Measurements from ENCODE around the gene ORM1. TPM values are rescaled to one million over a fixed set of nuclear protein-coding genes. Genes with fewer than 3 reads are reported as not detected.

ORM1 gene
- total and polyA plus RNA-seq, 2 donors = 3.1 to 3.4 TPM

- no peak overlapping the region for H3K27ac ChIP-seq (ENCODE audit: low read depth in 1 of 2, low read length in 1 of 2)
- 96% methylated on average over 11 of the region's 11 CpGs for WGBS
- peaks cover 0 to 3% of the 10 kb centered on the region in 2 donors for H3K4me1 ChIP-seq (ENCODE audit: control insufficient read depth in 2 of 2, insufficient read depth in 2 of 2, low read length in 2 of 2)
- H3K27me3 ChIP-seq (ENCODE audit: control insufficient read depth in 2 of 2, insufficient read depth in 1 of 2, low read length in 1 of 2) = peaks cover 0 to 2% of the 10 kb centered on the region in 2 donors
- H3K4me3 ChIP-seq (ENCODE audit: low read length in 2 of 2) = no peak overlapping the region
- no peaks in the 10 kb centered on the region for H3K9me3 ChIP-seq (ENCODE audit: control insufficient read depth in 2 of 2, insufficient read depth in 1 of 2, low read length in 1 of 2)
- no peaks in the 10 kb centered on the region for H3K36me3 ChIP-seq (ENCODE audit: control insufficient read depth in 2 of 2, insufficient read depth in 2 of 2, low read length in 1 of 2)
- DNase-seq (ENCODE audit: low read depth in 6 of 9, low spot score in 9 of 9) = no peak
These were observed 30.9 kb upstream of the ORM1 start for GRCh38 chr9:114291886-114292590.

DNA sequence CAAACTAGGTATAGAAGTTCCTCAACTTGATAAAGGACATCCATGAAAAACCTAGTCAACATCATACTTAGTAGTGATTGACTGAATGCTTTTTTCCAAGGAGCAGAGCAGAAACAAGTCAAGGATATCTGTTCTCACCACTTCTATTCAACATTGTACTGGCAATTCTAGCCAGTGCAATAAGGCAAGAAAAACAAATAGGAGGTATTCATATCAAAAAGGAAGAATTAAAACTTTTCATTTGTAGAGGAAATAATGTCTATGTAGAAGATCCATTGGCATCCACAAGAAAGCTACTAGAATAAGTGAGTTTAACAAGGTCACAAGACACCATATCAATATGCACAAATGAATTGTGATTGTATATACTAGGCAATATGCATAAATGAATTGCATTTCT lies 28.2 kb upstream of the ORM1 start:
- no peaks in the 10 kb centered on the region for H3K36me3 ChIP-seq (ENCODE audit: control insufficient read depth in 2 of 2, insufficient read depth in 2 of 2, low read length in 1 of 2)
- peaks cover 0 to 2% of the 10 kb centered on the region in 2 donors for H3K27me3 ChIP-seq (ENCODE audit: control insufficient read depth in 2 of 2, insufficient read depth in 1 of 2, low read length in 1 of 2)
- DNase-seq (ENCODE audit: low read depth in 6 of 9, low spot score in 9 of 9) = no peak
- no peak overlapping the region for H3K27ac ChIP-seq (ENCODE audit: low read depth in 1 of 2, low read length in 1 of 2)
- no peak overlapping the region for H3K4me3 ChIP-seq (ENCODE audit: low read length in 2 of 2)
- no peaks in the 10 kb centered on the region for H3K4me1 ChIP-seq (ENCODE audit: control insufficient read depth in 2 of 2, insufficient read depth in 2 of 2, low read length in 2 of 2)
- no peaks in the 10 kb centered on the region for H3K9me3 ChIP-seq (ENCODE audit: control insufficient read depth in 2 of 2, insufficient read depth in 1 of 2, low read length in 1 of 2)

- DNase-seq (ENCODE audit: low read depth in 6 of 9, low spot score in 9 of 9) = no peak
These were observed 26.6 kb upstream of the ORM1 start for GRCh38 chr9:114296338-114296737.

GRCh38 chr9:114299286-114300152 lies 23.4 kb upstream of the ORM1 start:
- DNase-seq (ENCODE audit: low read depth in 6 of 9, low spot score in 9 of 9) = no peak
- Histone ChIP-seq H3K9me3 (ENCODE audit: control insufficient read depth in 2 of 2, insufficient read depth in 1 of 2, low read length in 1 of 2) (no peaks in the 10 kb centered on the region), H3K36me3 (ENCODE audit: control insufficient read depth in 2 of 2, insufficient read depth in 2 of 2, low read length in 1 of 2) (no peaks in the 10 kb centered on the region), H3K4me3 (ENCODE audit: low read length in 2 of 2) (no peak overlapping the region), H3K4me1 (ENCODE audit: control insufficient read depth in 2 of 2, insufficient read depth in 2 of 2, low read length in 2 of 2) (no peaks in the 10 kb centered on the region), H3K27ac (ENCODE audit: low read depth in 1 of 2, low read length in 1 of 2) (no peak overlapping the region), H3K27me3 (ENCODE audit: control insufficient read depth in 2 of 2, insufficient read depth in 1 of 2, low read length in 1 of 2) (no peaks in the 10 kb centered on the region)
- 96% methylated on average over 15 of the region's 15 CpGs for WGBS

More at GRCh38 chr9:114296338-114296737, 26.6 kb upstream of the ORM1 start:
- H3K36me3 ChIP-seq (ENCODE audit: control insufficient read depth in 2 of 2, insufficient read depth in 2 of 2, low read length in 1 of 2) = no peaks in the 10 kb centered on the region
- WGBS = 99% methylated on average over 1 of the region's 1 CpG
- H3K9me3 ChIP-seq (ENCODE audit: control insufficient read depth in 2 of 2, insufficient read depth in 1 of 2, low read length in 1 of 2) = no peaks in the 10 kb centered on the region
- peaks cover 0 to 2% of the 10 kb centered on the region in 2 donors for H3K27me3 ChIP-seq (ENCODE audit: control insufficient read depth in 2 of 2, insufficient read depth in 1 of 2, low read length in 1 of 2)
- H3K4me1 ChIP-seq (ENCODE audit: control insufficient read depth in 2 of 2, insufficient read depth in 2 of 2, low read length in 2 of 2) = no peaks in the 10 kb centered on the region
- H3K27ac ChIP-seq (ENCODE audit: low read depth in 1 of 2, low read length in 1 of 2) = no peak overlapping the region
- no peak overlapping the region for H3K4me3 ChIP-seq (ENCODE audit: low read length in 2 of 2)

DNA sequence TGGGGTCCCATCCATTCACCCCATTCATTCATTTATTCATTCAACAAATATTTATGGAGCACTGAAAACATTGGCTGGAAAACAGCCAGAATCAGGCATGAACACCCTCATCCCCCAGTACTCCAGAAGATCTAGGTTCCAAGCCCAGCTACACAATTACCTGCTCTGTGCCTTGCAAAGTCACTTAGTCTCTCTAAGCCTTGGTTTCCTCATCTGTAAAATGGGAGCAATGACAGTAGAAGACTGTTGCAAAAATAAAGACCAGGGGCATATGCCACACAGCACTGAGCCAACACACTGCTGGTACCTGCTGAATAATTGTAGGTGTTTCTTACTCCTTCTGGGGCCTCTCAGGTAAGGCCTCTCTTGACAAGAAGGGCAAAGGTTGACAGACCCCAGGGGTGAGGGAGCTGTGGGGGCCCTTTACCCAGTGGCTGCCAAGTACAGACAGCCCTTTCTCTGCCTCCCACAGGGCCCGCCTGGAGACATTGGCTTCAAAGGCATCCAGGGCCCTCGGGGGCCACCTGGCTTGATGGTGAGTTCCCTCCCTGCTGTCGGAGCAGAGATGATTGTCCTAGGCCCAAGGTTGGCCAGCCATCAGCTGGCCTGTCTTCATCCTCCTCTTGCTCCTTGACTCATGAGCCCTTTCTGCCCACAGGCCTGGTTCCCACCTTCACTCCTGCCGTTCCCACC lies 22.6 kb upstream of the ORM1 start:
- Histone ChIP-seq H3K27ac (ENCODE audit: low read depth in 1 of 2, low read length in 1 of 2) (no peak overlapping the region), H3K36me3 (ENCODE audit: control insufficient read depth in 2 of 2, insufficient read depth in 2 of 2, low read length in 1 of 2) (no peaks in the 10 kb centered on the region), H3K9me3 (ENCODE audit: control insufficient read depth in 2 of 2, insufficient read depth in 1 of 2, low read length in 1 of 2) (no peaks in the 10 kb centered on the region), H3K4me1 (ENCODE audit: control insufficient read depth in 2 of 2, insufficient read depth in 2 of 2, low read length in 2 of 2) (no peaks in the 10 kb centered on the region), H3K4me3 (ENCODE audit: low read length in 2 of 2) (no peak overlapping the region), H3K27me3 (ENCODE audit: control insufficient read depth in 2 of 2, insufficient read depth in 1 of 2, low read length in 1 of 2) (no peaks in the 10 kb centered on the region)
- no peak for DNase-seq (ENCODE audit: low read depth in 6 of 9, low spot score in 9 of 9)
- WGBS = 98% methylated on average over 4 of the region's 4 CpGs

DNA sequence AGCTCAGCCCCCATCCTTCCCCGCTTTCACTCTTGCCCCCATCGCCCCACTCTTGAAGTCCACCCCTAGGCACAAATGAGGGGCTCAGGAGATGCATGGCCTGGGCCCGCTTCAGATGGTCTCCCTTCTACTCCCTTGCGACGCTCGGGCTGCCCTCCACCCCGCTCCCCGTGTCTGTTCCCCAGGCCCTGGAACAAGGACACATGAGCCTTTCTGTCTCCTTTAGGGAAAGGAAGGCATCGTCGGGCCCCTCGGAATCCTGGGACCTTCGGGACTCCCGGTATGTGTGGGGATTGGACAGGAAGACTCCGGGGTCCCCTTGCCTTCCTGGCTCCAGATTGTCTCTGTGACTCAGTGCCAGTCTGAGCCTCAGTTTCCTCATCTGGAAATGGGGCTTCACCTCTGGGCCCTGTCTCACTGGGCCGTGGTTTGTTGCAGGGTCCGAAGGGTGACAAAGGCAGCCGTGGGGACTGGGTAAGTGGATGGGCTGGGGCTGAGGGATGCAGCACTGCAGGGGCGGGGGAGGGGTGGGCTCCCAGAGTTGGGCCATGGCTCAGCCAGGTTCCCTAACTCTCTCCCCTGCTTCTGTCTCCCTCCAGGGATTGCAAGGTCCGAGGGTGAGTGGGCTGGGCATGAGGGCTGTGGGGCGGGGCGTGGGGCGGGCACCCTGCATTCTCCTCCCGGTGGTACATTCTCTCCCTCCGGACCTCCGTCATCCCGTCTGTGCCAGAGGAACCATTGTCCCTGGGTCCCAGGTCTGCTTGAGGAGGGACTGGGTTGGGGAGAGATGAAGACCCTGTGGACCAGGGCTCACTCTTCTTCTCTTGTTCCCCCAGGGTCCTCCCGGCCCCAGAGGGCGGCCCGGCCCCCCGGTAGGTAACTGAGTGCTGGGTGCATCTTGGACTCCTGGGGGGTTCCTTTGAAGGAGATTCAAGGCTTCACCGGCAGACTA lies 21.8 kb upstream of the ORM1 start:
- no peaks in the 10 kb centered on the region for H3K9me3 ChIP-seq (ENCODE audit: control insufficient read depth in 2 of 2, insufficient read depth in 1 of 2, low read length in 1 of 2)
- no peaks in the 10 kb centered on the region for H3K36me3 ChIP-seq (ENCODE audit: control insufficient read depth in 2 of 2, insufficient read depth in 2 of 2, low read length in 1 of 2)
- H3K27me3 ChIP-seq (ENCODE audit: control insufficient read depth in 2 of 2, insufficient read depth in 1 of 2, low read length in 1 of 2) = no peaks in the 10 kb centered on the region
- DNase-seq (ENCODE audit: low read depth in 6 of 9, low spot score in 9 of 9) = no peak
- H3K4me3 ChIP-seq (ENCODE audit: low read length in 2 of 2) = no peak overlapping the region
- WGBS = 97% methylated on average over 31 of the region's 31 CpGs
- H3K4me1 ChIP-seq (ENCODE audit: control insufficient read depth in 2 of 2, insufficient read depth in 2 of 2, low read length in 2 of 2) = no peaks in the 10 kb centered on the region
- H3K27ac ChIP-seq (ENCODE audit: low read depth in 1 of 2, low read length in 1 of 2) = no peak overlapping the region

DNA sequence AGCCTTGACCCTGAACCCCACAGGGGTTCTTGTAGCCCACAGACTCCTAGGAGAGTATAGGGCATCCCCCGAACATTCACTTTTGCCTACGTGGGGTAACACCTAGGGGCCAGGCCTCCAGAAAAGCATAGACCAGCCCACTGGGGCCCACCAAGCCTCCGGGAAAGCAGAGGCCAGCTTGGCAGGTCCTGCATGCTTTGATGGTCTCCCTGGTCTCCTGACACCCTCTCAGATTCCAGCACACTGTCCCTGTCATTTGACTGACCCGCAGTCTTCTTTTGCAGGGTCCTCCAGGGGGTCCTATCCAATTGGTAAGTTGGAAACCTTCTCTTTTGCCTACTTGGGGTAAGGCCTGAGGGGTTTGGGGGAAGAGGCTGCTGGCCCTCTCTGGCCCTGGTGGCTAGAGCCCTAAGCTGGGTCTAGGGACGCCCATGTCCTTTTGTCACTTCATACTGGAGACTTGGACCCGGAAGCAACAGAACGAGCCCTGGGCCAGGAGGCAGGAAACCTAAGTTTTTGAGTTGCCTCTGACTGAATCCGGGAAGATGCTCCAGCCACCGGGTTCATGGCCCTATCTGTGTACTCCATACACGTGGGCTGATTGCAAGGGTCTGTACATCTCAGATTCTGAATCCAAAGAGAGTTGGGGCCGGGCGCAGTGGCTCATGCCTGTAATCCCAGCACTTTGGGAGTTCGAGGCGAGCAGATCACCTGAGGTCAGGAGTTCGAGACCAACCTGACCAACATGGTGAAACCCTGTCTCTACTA lies 20.9 kb upstream of the ORM1 start:
- WGBS = 88% methylated on average over 15 of the region's 15 CpGs
- Histone ChIP-seq H3K9me3 (ENCODE audit: control insufficient read depth in 2 of 2, insufficient read depth in 1 of 2, low read length in 1 of 2) (no peaks in the 10 kb centered on the region), H3K4me3 (ENCODE audit: low read length in 2 of 2) (no peak overlapping the region), H3K27me3 (ENCODE audit: control insufficient read depth in 2 of 2, insufficient read depth in 1 of 2, low read length in 1 of 2) (no peaks in the 10 kb centered on the region), H3K36me3 (ENCODE audit: control insufficient read depth in 2 of 2, insufficient read depth in 2 of 2, low read length in 1 of 2) (no peaks in the 10 kb centered on the region), H3K4me1 (ENCODE audit: control insufficient read depth in 2 of 2, insufficient read depth in 2 of 2, low read length in 2 of 2) (no peaks in the 10 kb centered on the region), H3K27ac (ENCODE audit: low read depth in 1 of 2, low read length in 1 of 2) (no peak overlapping the region)
- DNase-seq (ENCODE audit: low read depth in 6 of 9, low spot score in 9 of 9) = no peak

GRCh38 chr9:114302727-114303126 lies 20.2 kb upstream of the ORM1 start:
- no peak for DNase-seq (ENCODE audit: low read depth in 6 of 9, low spot score in 9 of 9)
- Histone ChIP-seq H3K36me3 (ENCODE audit: control insufficient read depth in 2 of 2, insufficient read depth in 2 of 2, low read length in 1 of 2) (no peaks in the 10 kb centered on the region), H3K4me3 (ENCODE audit: low read length in 2 of 2) (no peak overlapping the region), H3K27me3 (ENCODE audit: control insufficient read depth in 2 of 2, insufficient read depth in 1 of 2, low read length in 1 of 2) (no peaks in the 10 kb centered on the region), H3K4me1 (ENCODE audit: control insufficient read depth in 2 of 2, insufficient read depth in 2 of 2, low read length in 2 of 2) (no peaks in the 10 kb centered on the region), H3K9me3 (ENCODE audit: control insufficient read depth in 2 of 2, insufficient read depth in 1 of 2, low read length in 1 of 2) (no peaks in the 10 kb centered on the region), H3K27ac (ENCODE audit: low read depth in 1 of 2, low read length in 1 of 2) (no peak overlapping the region)
- 94% methylated on average over 6 of the region's 6 CpGs for WGBS
